ENCODE data around the gene GPS1.

GPS1 gene

GRCh38 chr17:82080789-82081464, 29.2 kb downstream of the GPS1 start:
- WGBS (ENCODE audit: insufficient coverage, insufficient read length) = no CpG with 5 or more reads among the region's 44 CpGs
- DNase-seq (ENCODE audit: low read depth, low spot score) = no peak

DNA sequence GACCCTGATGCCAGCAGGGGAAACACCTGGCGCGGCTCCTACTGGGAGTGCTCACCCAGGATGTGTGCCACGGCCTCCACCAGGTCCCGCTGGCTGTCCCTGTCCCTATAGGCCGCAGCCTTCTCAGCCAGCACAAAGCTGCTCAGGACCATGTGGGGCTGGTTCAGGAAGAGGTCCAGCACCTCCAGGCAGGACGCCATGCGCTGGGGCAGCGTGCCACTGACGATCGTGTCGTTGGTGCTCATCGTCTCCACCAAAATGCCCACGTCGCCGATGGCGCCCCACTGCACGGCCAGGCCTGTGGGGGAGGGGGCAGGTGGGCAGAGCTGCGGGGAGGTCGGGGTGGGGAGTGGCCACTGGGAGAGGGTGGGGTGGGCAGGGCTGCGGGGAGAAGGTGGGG, 29.8 kb downstream of the GPS1 start:
- Histone ChIP-seq H3K4me1 (ENCODE audit: control insufficient read depth, insufficient read depth, low read length) (peaks cover 1% of the 10 kb centered on the region; the same call in 1 of the 2 replicates), H3K9me3 (ENCODE audit: control insufficient read depth, insufficient read depth, low read length) (no peaks in the 10 kb centered on the region), H3K27me3 (ENCODE audit: control insufficient read depth, insufficient read depth, low read length) (no peaks in the 10 kb centered on the region), H3K27ac (ENCODE audit: low read length) (no peak overlapping the region), H3K36me3 (ENCODE audit: control insufficient read depth, insufficient read depth, low read length) (peaks cover 82% of the 10 kb centered on the region), H3K4me3 (ENCODE audit: low read length) (no peak overlapping the region)
- no peak for DNase-seq (ENCODE audit: low read depth, low spot score)
- no CpG with 5 or more reads among the region's 20 CpGs for WGBS (ENCODE audit: insufficient coverage, insufficient read length)

More at GRCh38 chr17:82080789-82081464, 29.2 kb downstream of the GPS1 start:
- Histone ChIP-seq H3K36me3 (ENCODE audit: control insufficient read depth, insufficient read depth, low read length) (peaks cover 76% of the 10 kb centered on the region), H3K27me3 (ENCODE audit: control insufficient read depth, insufficient read depth, low read length) (no peaks in the 10 kb centered on the region), H3K4me3 (ENCODE audit: low read length) (no peak overlapping the region), H3K4me1 (ENCODE audit: control insufficient read depth, insufficient read depth, low read length) (peaks cover 1% of the 10 kb centered on the region; the same call in 1 of the 2 replicates), H3K27ac (ENCODE audit: low read length) (no peak overlapping the region), H3K9me3 (ENCODE audit: control insufficient read depth, insufficient read depth, low read length) (no peaks in the 10 kb centered on the region)

GRCh38 chr17:82081966-82082365, 30.3 kb downstream of the GPS1 start:
- H3K4me1 ChIP-seq (ENCODE audit: control insufficient read depth, insufficient read depth, low read length) = peaks cover 1% of the 10 kb centered on the region; the same call in 1 of the 2 replicates
- H3K9me3 ChIP-seq (ENCODE audit: control insufficient read depth, insufficient read depth, low read length) = no peaks in the 10 kb centered on the region
- no CpG with 5 or more reads among the region's 22 CpGs for WGBS (ENCODE audit: insufficient coverage, insufficient read length)
- no peak for DNase-seq (ENCODE audit: low read depth, low spot score)
- H3K27me3 ChIP-seq (ENCODE audit: control insufficient read depth, insufficient read depth, low read length) = no peaks in the 10 kb centered on the region
- no peak overlapping the region for H3K4me3 ChIP-seq (ENCODE audit: low read length)
- peaks cover 85% of the 10 kb centered on the region for H3K36me3 ChIP-seq (ENCODE audit: control insufficient read depth, insufficient read depth, low read length)
- H3K27ac ChIP-seq (ENCODE audit: low read length) = no peak overlapping the region

DNA sequence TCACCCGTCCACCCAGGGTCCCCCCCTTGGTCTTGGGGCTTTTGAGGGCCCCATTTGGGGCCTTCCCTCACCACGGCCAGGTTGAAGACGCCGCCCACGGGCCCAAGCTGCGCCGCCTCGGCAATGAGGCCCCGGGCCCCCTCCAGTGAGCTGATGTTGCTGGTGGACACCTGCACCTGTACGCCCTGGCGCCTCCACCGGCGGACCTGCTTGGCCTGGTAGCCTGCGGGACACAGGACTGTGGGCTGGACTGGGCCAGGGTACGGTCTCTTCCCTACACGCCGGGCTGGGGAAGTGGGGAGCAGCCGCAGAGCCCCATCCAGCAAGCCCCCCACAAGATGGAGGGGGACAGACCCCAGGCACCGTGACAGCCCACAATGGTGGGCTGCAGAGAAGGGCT, 30.8 kb downstream of the GPS1 start:
- H3K4me3 ChIP-seq (ENCODE audit: low read length) = no peak overlapping the region
- no peaks in the 10 kb centered on the region for H3K9me3 ChIP-seq (ENCODE audit: control insufficient read depth, insufficient read depth, low read length)
- H3K36me3 ChIP-seq (ENCODE audit: control insufficient read depth, insufficient read depth, low read length) = peaks cover 90% of the 10 kb centered on the region
- H3K27me3 ChIP-seq (ENCODE audit: control insufficient read depth, insufficient read depth, low read length) = no peaks in the 10 kb centered on the region
- DNase-seq (ENCODE audit: low read depth, low spot score) = no peak
- H3K4me1 ChIP-seq (ENCODE audit: control insufficient read depth, insufficient read depth, low read length) = no peaks in the 10 kb centered on the region
- H3K27ac ChIP-seq (ENCODE audit: low read length) = no peak overlapping the region
- no CpG with 5 or more reads among the region's 19 CpGs for WGBS (ENCODE audit: insufficient coverage, insufficient read length)

GRCh38 chr17:82083009-82083408, 31.3 kb downstream of the GPS1 start:
- H3K9me3 ChIP-seq (ENCODE audit: control insufficient read depth, insufficient read depth, low read length) = no peaks in the 10 kb centered on the region
- no peak overlapping the region for H3K4me3 ChIP-seq (ENCODE audit: low read length)
- WGBS (ENCODE audit: insufficient coverage, insufficient read length) = no CpG with 5 or more reads among the region's 24 CpGs
- H3K27me3 ChIP-seq (ENCODE audit: control insufficient read depth, insufficient read depth, low read length) = no peaks in the 10 kb centered on the region
- no peak for DNase-seq (ENCODE audit: low read depth, low spot score)
- H3K27ac ChIP-seq (ENCODE audit: low read length) = no peak overlapping the region
- peaks cover 92% of the 10 kb centered on the region for H3K36me3 ChIP-seq (ENCODE audit: control insufficient read depth, insufficient read depth, low read length)
- H3K4me1 ChIP-seq (ENCODE audit: control insufficient read depth, insufficient read depth, low read length) = no peaks in the 10 kb centered on the region

GRCh38 chr17:82083533-82084359, 32.0 kb downstream of the GPS1 start:
- no peak for DNase-seq (ENCODE audit: low read depth, low spot score)
- WGBS (ENCODE audit: insufficient coverage, insufficient read length) = no CpG with 5 or more reads among the region's 55 CpGs
- H3K27ac ChIP-seq (ENCODE audit: low read length) = no peak overlapping the region

DNA sequence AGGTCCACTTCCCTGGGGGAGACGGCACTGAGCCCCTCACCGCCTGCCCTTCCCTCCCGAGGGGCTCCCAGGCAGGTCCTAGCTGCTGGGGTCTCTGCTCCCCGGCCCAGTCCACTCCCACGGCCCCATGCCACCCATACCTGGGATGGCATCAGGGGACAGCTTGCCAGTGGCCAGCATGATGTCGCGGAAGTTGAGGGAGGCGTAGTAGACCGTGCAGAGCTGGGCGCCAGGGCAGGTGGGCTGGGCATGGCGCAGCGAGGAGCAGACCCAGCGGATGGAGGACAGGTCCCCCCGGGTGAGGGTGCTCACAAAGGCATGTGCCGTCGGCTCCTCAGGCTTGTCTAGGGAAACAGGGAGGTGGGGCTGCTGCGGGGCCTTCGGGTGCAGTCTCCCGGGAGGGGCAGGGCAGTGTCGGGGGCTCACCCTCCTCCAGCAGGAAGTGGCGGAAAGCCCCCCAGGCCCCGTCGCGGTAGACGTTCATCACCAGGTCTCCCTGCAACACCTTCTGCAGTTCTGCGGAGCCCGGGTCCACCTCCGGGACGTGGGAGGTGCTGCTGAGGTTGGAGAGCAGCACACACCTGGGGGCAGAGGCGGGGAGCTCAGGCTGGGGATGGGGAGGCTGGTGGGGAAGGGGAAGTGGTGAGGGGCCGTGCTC, 32.8 kb downstream of the GPS1 start:
- DNase-seq (ENCODE audit: low read depth, low spot score) = no peak
- H3K9me3 ChIP-seq (ENCODE audit: control insufficient read depth, insufficient read depth, low read length) = no peaks in the 10 kb centered on the region
- H3K4me1 ChIP-seq (ENCODE audit: control insufficient read depth, insufficient read depth, low read length) = no peaks in the 10 kb centered on the region
- no peak overlapping the region for H3K27ac ChIP-seq (ENCODE audit: low read length)
- no peaks in the 10 kb centered on the region for H3K27me3 ChIP-seq (ENCODE audit: control insufficient read depth, insufficient read depth, low read length)
- WGBS (ENCODE audit: insufficient coverage, insufficient read length) = no CpG with 5 or more reads among the region's 31 CpGs
- no peak overlapping the region for H3K4me3 ChIP-seq (ENCODE audit: low read length)
- H3K36me3 ChIP-seq (ENCODE audit: control insufficient read depth, insufficient read depth, low read length) = peaks cover 96% of the 10 kb centered on the region

More at GRCh38 chr17:82083533-82084359, 32.0 kb downstream of the GPS1 start:
- Histone ChIP-seq H3K36me3 (ENCODE audit: control insufficient read depth, insufficient read depth, low read length) (peaks cover 95% of the 10 kb centered on the region), H3K27me3 (ENCODE audit: control insufficient read depth, insufficient read depth, low read length) (no peaks in the 10 kb centered on the region), H3K4me1 (ENCODE audit: control insufficient read depth, insufficient read depth, low read length) (no peaks in the 10 kb centered on the region), H3K9me3 (ENCODE audit: control insufficient read depth, insufficient read depth, low read length) (no peaks in the 10 kb centered on the region), H3K4me3 (ENCODE audit: low read length) (no peak overlapping the region)

DNA sequence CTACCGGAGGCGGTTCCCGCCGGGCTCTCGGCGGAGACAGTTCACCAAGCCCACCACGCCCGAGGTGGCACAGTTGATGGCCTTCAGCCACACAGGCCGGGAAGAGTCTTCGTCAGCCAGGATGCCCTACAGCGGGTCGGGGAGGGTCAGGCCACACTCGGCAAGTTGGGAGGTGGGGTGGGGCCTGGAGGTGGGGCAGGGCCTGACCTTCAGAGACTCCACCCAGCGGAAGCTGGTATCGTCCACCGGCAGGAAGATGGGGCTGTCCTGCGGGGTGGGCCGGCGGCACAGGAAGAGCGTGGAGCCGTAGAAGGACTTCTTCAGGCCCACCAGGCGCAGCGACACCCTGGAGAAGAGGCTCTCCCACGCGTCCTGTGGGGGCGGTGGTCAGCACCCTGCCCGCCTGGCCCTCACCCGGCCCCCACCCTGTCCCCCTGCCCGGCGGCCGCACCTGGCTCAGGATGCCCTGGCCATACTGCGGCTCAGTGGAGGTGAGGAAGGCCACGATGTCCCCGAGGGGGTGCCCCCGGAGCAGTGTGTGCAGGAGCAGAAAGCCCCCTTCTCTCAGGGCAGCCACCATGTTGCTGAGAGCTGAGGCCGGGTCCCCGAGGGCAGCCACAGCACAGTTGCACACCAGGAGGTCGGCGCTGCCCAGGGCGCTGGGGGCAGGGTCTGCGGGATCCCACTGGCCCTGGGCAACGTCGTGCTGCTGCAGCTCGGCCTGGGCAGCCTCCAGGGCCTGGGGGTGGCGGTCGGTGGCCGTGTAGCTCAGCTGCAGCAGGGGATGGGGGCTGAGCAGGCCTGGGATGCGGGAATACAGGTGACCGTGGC, 33.5 kb downstream of the GPS1 start:
- no peaks in the 10 kb centered on the region for H3K27me3 ChIP-seq (ENCODE audit: control insufficient read depth, insufficient read depth, low read length)
- no peak overlapping the region for H3K27ac ChIP-seq (ENCODE audit: low read length)
- H3K36me3 ChIP-seq (ENCODE audit: control insufficient read depth, insufficient read depth, low read length) = peaks cover 99% of the 10 kb centered on the region
- no peak for DNase-seq (ENCODE audit: low read depth, low spot score)
- no peaks in the 10 kb centered on the region for H3K9me3 ChIP-seq (ENCODE audit: control insufficient read depth, insufficient read depth, low read length)
- no peaks in the 10 kb centered on the region for H3K4me1 ChIP-seq (ENCODE audit: control insufficient read depth, insufficient read depth, low read length)
- H3K4me3 ChIP-seq (ENCODE audit: low read length) = no peak overlapping the region
- no CpG with 5 or more reads among the region's 49 CpGs for WGBS (ENCODE audit: insufficient coverage, insufficient read length)

- Histone ChIP-seq H3K36me3 (ENCODE audit: control insufficient read depth, insufficient read depth, low read length) (peaks cover 99% of the 10 kb centered on the region), H3K4me3 (ENCODE audit: low read length) (no peak overlapping the region), H3K9me3 (ENCODE audit: control insufficient read depth, insufficient read depth, low read length) (no peaks in the 10 kb centered on the region), H3K4me1 (ENCODE audit: control insufficient read depth, insufficient read depth, low read length) (no peaks in the 10 kb centered on the region), H3K27ac (ENCODE audit: low read length) (no peak overlapping the region), H3K27me3 (ENCODE audit: control insufficient read depth, insufficient read depth, low read length) (no peaks in the 10 kb centered on the region)
- DNase-seq (ENCODE audit: low read depth, low spot score) = no peak
- no CpG with 5 or more reads among the region's 25 CpGs for WGBS (ENCODE audit: insufficient coverage, insufficient read length)
Observed at GRCh38 chr17:82085931-82086764, 34.5 kb downstream of the GPS1 start.

Measured in iPS DF 6.9 (cell line).